Adipocyte (in vitro differentiated cells): ENCODE data around the gene RPS6KC1.
"Not testable (repeated sequence)": the region's sequence is repeated elsewhere in the genome, so short reads cannot be mapped to it uniquely, and the experiment has no call there.

Experiments used
- DNase-seq: peaks from one replicate; pipeline ENCODE4 v3.0.0-alpha.2; 2015; ENCODE audit warnings: low read depth
- H3K27me3 ChIP-seq: replicated peaks from 2 replicates; pipeline ENCODE4 v1.7.0; 2013; ENCODE audit warnings: mild to moderate bottlenecking, low read length, moderate library complexity; ENCODE audit not compliant: control insufficient read depth, insufficient read depth
- H3K36me3 ChIP-seq: 2 replicates; pipeline ENCODE4 v1.7.0; 2013; ENCODE audit warnings: low read length, mild to moderate bottlenecking, moderate library complexity; ENCODE audit not compliant: control insufficient read depth, insufficient read depth, severe bottlenecking
- H3K4me1 ChIP-seq: 2 replicates; pipeline ENCODE4 v1.7.0; 2013; ENCODE audit warnings: mild to moderate bottlenecking, low read length, moderate library complexity; ENCODE audit not compliant: control insufficient read depth, insufficient read depth
- H3K4me3 ChIP-seq: 2 replicates; pipeline ENCODE4 v1.7.0; 2013; ENCODE audit warnings: mild to moderate bottlenecking, low read length, moderate library complexity
- H3K9ac ChIP-seq: 2 replicates; pipeline ENCODE4 v1.7.0; 2013; ENCODE audit warnings: mild to moderate bottlenecking, low read length, moderate library complexity
- H3K9me3 ChIP-seq: 2 replicates; pipeline ENCODE4 v1.7.0; 2013; ENCODE audit warnings: mild to moderate bottlenecking, low read length, moderate library complexity; ENCODE audit not compliant: control insufficient read depth

The RPS6KC1 gene

DNA sequence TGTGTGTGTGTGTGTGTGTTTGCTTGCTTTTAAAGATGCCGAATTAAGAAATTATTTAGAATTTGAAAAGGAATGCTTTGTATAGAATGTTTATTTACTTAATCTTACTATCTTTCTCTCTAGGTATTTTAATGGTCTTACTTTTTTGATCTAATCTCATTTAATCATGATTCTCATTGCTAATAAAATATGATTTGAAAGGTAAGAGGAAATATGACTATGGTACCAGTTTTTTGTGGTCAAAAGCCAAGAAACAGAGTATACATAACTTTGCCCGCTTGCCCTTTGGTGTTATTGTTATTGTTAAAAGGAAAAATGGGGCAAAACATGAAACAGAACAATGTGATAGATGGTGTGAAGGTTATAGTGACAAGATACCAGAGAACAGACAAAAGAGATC is 74.6 kb downstream of the RPS6KC1 start:
- Histone ChIP-seq H3K9ac (no peak overlapping the region), H3K27me3 (no peaks in the 10 kb centered on the region), H3K9me3 (no peaks in the 10 kb centered on the region), H3K4me3 (no peak overlapping the region), H3K36me3 (no peaks in the 10 kb centered on the region), H3K4me1 (peaks cover 43% of the 10 kb centered on the region)
- DNase-seq = no peak

DNA sequence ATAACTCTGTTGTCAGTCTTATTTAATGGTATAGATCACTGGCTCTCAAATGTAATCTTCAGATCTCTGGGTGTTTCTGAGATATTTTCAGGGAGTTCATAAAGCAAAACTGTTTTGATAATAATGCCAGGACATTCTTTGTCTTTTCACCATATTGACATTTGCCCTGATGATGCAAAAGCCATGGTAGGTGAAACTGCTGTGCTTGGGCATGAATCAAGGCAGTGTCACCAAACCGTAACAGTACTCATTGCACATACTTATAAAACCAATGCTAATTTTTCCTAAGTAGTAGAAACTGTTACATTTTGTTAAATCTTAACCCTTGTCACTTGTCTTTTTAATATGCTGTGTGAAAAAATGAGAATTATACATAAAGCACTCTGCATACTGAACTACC is 76.0 kb downstream of the RPS6KC1 start:
- peak; percentile 15 for DNase-seq
- H3K4me3 ChIP-seq = no peak overlapping the region
- no peaks in the 10 kb centered on the region for H3K36me3 ChIP-seq
- peaks cover 44% of the 10 kb centered on the region for H3K4me1 ChIP-seq
- no peaks in the 10 kb centered on the region for H3K27me3 ChIP-seq
- peak overlapping the region; percentile 9 for H3K9ac ChIP-seq
- H3K9me3 ChIP-seq = no peaks in the 10 kb centered on the region

DNA sequence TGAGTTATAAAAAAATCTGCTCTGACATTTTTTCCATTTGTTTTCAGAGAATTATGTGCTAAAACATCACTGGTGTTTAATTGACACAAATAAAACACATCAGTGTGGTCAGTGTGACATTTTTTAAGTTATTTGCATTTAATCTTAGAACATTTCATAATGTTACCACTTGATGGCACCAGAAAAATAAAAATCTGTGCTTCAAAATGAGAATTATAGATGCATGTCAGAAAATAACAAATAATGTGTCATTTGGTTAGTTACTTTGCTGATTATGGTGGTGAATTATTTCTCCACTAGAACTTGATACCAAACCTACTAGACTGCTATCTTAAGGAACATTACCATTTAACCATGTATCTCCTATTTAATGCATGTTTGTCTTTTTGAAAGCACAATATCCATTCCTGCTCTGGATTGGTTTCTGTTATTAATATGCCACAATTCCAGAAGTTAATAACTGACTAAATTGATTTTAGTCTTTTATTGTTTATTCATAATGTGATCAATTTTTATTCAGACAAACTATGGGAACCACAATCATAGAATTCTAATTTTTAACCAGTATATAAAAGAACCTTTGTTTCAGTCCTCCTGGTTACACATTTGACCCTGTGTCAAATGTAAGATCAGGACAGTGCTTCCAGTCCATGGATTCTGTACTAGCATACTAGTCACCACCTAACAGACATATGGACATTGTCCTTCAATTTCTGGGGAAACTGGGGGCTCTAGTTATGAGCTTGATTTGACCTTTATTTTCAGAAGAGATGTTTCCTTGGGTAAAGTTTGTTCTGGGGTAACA is 81.0 kb downstream of the RPS6KC1 start:
- no peaks in the 10 kb centered on the region for H3K9me3 ChIP-seq
- no peak overlapping the region for H3K4me3 ChIP-seq
- H3K36me3 ChIP-seq = no peaks in the 10 kb centered on the region
- peaks cover 58% of the 10 kb centered on the region for H3K4me1 ChIP-seq
- DNase-seq = peak; percentile 23
- peak overlapping the region; percentile 17 for H3K9ac ChIP-seq
- H3K27me3 ChIP-seq = no peaks in the 10 kb centered on the region

DNA sequence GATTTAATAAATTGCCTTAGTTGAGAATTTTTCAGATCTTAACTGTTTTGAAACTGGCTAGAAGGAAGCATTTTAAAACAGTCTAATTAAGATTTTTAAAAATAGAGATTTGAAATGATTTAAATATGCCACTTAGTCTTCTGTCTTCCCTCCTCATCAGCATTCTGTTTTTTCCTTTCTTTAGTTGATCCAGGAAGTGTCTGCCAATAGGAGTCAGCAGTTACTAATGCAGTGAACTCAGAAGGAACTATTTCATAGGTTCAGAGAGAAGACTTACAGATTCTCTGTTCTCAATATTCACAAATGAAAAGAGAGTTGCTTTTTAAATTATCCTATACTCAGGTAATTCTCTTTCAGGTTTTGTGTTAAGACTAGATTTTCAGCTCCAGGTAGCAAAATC is 84.5 kb downstream of the RPS6KC1 start:
- Histone ChIP-seq H3K9me3 (no peaks in the 10 kb centered on the region), H3K27me3 (no peaks in the 10 kb centered on the region), H3K4me3 (no peak overlapping the region), H3K36me3 (no peaks in the 10 kb centered on the region), H3K4me1 (peaks cover 39% of the 10 kb centered on the region), H3K9ac (peak overlapping the region; percentile 31)
- peak; percentile 44 for DNase-seq

DNA sequence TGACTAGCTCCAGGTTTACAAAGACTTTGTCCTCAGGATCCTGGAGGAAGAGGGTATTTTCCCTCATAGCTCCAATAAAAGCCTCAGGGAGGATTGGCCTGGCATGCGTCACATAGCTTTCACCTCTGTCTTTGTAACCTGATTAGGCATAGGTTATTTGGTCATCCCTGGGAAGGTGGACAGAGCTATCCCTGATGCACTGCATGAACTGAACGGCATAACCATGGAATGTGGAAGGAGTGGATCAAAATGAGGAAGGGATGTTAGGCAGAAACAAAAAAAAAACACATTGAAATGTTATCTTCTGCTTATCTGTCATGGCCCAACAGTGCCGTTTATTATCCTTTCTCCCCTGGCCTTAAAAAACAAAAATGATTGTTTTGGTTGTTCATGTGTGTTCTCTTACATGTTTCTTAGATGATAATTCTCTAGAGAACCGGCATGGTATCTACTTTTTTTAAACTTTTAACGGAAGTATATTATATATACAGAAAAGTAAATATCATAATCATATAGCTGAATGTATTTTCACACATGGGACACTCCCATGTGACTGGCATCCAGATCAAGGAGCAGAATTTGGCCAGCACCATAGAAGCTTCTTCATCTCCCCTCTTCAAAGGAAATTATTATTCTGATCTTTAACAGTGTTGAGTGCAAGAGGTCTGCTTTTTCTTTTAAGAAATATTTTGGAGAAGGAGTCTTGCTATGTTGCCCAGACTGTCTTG is 85.3 kb downstream of the RPS6KC1 start:
- Histone ChIP-seq H3K36me3 (no peaks in the 10 kb centered on the region), H3K27me3 (no peaks in the 10 kb centered on the region), H3K9me3 (no peaks in the 10 kb centered on the region), H3K4me1 (peaks cover 39% of the 10 kb centered on the region), H3K4me3 (no peak overlapping the region), H3K9ac (no peak overlapping the region)
- DNase-seq = no peak

DNA sequence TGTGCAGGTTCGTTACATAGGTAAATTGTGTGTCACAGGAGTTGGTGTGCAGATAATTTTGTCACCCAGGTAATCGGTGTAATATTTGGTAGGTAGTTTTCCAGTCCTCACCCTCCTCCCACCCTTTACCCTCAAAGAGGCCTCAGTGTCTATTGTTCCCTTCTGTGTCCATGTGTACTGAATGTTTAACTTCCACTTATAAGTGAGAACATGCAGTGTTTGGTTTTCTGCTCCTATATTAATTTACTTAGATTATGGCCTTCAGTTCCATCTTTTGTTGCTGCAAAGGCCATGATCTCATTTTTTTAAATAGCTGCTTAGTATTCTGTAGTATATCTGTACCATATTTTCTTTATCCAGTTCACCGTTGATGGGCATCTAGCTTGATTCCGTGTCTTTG is 87.3 kb downstream of the RPS6KC1 start:
- Histone ChIP-seq H3K27me3 (no peaks in the 10 kb centered on the region), H3K36me3 (no peaks in the 10 kb centered on the region), H3K9ac (no peak overlapping the region), H3K4me3 (no peak overlapping the region), H3K9me3 (no peaks in the 10 kb centered on the region), H3K4me1 (peaks cover 25% of the 10 kb centered on the region)
- DNase-seq = no peak

DNA sequence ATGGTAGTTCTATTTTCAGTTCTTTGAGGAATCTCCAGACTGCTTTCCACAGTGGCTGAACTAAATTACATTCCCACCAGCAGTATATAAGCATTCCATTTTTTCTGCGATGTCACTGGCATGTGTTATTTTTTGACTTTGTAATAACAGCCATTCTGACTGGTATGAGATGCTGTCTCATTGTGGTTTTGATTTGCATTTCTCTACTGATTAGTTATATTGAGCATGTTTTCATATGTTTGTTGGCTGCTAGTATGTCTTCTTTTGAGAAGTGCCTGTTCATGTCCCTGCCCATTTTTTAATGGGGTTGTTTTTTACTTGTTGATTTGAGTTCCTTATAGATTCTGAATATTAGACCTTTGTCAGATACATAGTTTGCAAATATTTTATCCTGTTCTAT is 87.9 kb downstream of the RPS6KC1 start:
- no peaks in the 10 kb centered on the region for H3K36me3 ChIP-seq
- no peaks in the 10 kb centered on the region for H3K9me3 ChIP-seq
- DNase-seq = peak; percentile 36
- no peak overlapping the region for H3K9ac ChIP-seq
- no peak overlapping the region for H3K4me3 ChIP-seq
- H3K27me3 ChIP-seq = no peaks in the 10 kb centered on the region
- peaks cover 24% of the 10 kb centered on the region for H3K4me1 ChIP-seq

DNA sequence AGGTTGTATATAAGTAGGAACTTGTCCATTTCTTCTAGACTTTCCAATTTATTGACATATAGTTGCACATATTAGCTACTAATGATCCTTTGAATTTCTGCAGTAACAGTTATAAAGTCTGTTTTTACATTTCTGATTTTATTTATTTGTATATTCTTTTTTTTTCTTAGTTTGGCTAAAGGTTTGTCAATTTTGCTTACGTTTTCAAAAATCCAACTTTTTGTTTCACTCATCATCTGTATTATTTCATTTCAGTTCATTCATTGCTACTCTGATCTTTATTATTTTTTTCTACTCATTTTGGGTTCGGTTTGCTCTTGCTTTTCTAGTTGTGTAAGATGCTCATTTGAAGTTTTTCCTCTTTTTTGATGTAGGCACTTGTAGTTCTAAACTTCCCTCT is 97.9 kb downstream of the RPS6KC1 start:
- no peak overlapping the region for H3K4me3 ChIP-seq
- H3K9ac ChIP-seq = no peak overlapping the region
- no peak for DNase-seq
- peaks cover 3% of the 10 kb centered on the region for H3K36me3 ChIP-seq
- H3K27me3 ChIP-seq = no peaks in the 10 kb centered on the region
- no peaks in the 10 kb centered on the region for H3K9me3 ChIP-seq
- no peaks in the 10 kb centered on the region for H3K4me1 ChIP-seq

DNA sequence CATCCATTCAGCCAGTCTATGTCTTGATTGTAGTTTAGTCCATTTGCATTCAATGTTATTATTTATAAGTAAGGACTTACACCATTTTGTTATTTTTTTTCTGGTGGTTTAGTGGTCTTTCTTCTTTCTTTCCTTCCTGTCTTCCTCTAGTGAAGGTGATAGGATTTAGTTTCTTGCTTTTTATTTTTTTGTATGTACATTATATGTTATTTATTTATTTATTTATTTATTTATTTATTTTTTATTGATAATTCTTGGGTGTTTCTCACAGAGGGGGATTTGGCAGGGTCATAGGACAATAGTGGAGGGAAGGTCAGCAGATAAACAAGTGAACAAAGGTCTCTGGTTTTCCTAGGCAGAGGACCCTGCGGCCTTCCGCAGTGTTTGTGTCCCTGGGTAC is 99.0 kb downstream of the RPS6KC1 start:
- H3K9me3 ChIP-seq, H3K36me3 ChIP-seq, H3K4me1 ChIP-seq, H3K27me3 ChIP-seq, H3K9ac ChIP-seq, DNase-seq, H3K4me3 ChIP-seq: not testable (repeated sequence)

DNA sequence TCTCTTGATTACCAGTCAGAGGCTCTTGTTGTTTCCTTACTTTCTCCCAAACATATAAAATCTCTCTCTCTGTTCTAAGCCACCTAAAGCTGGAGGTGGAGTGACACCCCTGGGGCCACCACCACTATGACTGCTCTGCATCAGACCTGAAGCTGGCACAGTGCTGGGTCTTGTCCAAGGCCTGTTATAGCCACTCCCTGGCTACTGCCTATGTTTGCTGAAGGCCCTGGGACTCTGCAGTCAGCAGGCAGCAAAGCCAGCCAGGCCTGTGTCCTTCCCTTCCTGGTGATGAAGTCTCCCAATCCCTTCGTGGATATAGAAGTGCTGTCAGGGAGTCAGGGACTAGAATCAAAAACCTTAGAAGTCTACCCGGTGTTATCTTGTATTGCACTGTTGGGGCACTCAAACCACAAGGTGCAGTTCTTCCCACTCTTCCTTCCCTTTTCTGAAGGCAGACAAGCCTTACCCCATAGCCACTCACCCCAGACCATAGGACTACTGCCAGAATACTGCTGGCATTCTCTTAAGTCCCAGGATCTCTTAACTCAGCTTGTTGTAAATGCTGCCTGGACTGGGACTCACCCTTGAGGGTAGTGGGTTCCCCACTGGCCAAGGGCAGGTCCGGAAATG is 103.1 kb downstream of the RPS6KC1 start:
- no peak overlapping the region for H3K4me3 ChIP-seq
- peaks cover 15% of the 10 kb centered on the region for H3K4me1 ChIP-seq
- DNase-seq = no peak
- no peak overlapping the region for H3K9ac ChIP-seq
- H3K27me3 ChIP-seq = no peaks in the 10 kb centered on the region
- H3K9me3 ChIP-seq = no peaks in the 10 kb centered on the region
- H3K36me3 ChIP-seq = no peaks in the 10 kb centered on the region

DNA sequence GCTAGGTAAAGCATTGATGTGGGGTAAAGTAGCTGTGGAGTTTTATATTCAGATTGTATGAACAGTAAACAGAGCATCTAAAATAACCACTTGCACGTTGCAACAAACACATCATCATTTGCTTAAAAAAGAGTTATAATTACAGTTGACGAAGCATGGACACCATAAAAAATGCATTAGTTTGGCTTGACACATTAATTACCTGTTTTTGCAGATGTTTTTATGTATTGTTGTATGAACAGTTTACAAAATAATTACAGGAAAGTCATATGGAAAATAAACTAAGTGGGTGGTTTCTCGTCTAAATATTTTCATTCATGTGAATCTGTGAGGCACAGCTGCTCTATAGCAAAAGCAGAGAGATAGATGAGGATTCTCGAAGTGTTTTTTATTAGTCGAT is 108.3 kb downstream of the RPS6KC1 start:
- no peaks in the 10 kb centered on the region for H3K36me3 ChIP-seq
- H3K9ac ChIP-seq = no peak overlapping the region
- H3K27me3 ChIP-seq = no peaks in the 10 kb centered on the region
- no peak overlapping the region for H3K4me3 ChIP-seq
- H3K9me3 ChIP-seq = no peaks in the 10 kb centered on the region
- H3K4me1 ChIP-seq = peaks cover 39% of the 10 kb centered on the region
- no peak for DNase-seq
